HL-60 (cell line): Measurements from ENCODE around the gene DLGAP3.

Source experiments
- DNase-seq, 2 experiments: peaks; one replicate each; pipeline ENCODE4 v3.0.0-alpha.2; 2010 to 2020; ENCODE audit warnings: low read depth in 1 of 2, low spot score in 1 of 2
- H3K27ac ChIP-seq: fragments of 250-450 bp; sonication (Bioruptor Pico); replicated peaks from 2 replicates; pipeline ENCODE4 v1.5.1; 2020; ENCODE audit warnings: mild to moderate bottlenecking, moderate library complexity
- H3K27me3 ChIP-seq: fragments of 250-450 bp; sonication (Bioruptor Pico); 2 replicates; pipeline ENCODE4 v1.5.1; 2021; ENCODE audit warnings: mild to moderate bottlenecking, moderate library complexity; ENCODE audit not compliant: insufficient read depth, poor library complexity, severe bottlenecking
- H3K4me3 ChIP-seq: replicated peaks from 2 replicates; pipeline ENCODE4 v1.5.1; 2011; ENCODE audit warnings: mild to moderate bottlenecking, control low read depth, low read length; ENCODE audit not compliant: insufficient read depth
- GABPA ChIP-seq: IDR thresholded peaks from 2 replicates; pipeline ENCODE4 v1.6.1; 2012; ENCODE audit warnings: low read depth
- POLR2AphosphoS5 ChIP-seq: IDR thresholded peaks from 2 replicates; pipeline ENCODE4 v1.6.1; 2012; ENCODE audit warnings: low read depth
- SPI1 ChIP-seq: IDR thresholded peaks from 2 replicates; pipeline ENCODE4 v1.6.1; 2012; ENCODE audit warnings: low read depth, mild to moderate bottlenecking, borderline replicate concordance
- TF ChIP-seq, protein P1 (sequence below): IDR thresholded peaks from one replicate; pipeline ENCODE4 v1.5.1; 2011; ENCODE audit warnings: low read length, control low read depth, inconsistent platforms; ENCODE audit not compliant: insufficient read depth
- TF ChIP-seq, protein P2 (sequence below): IDR thresholded peaks from 2 replicates; pipeline ENCODE4 v1.6.1; 2012; ENCODE audit warnings: low read depth; ENCODE audit not compliant: insufficient replicate concordance

The DLGAP3 gene

DNA sequence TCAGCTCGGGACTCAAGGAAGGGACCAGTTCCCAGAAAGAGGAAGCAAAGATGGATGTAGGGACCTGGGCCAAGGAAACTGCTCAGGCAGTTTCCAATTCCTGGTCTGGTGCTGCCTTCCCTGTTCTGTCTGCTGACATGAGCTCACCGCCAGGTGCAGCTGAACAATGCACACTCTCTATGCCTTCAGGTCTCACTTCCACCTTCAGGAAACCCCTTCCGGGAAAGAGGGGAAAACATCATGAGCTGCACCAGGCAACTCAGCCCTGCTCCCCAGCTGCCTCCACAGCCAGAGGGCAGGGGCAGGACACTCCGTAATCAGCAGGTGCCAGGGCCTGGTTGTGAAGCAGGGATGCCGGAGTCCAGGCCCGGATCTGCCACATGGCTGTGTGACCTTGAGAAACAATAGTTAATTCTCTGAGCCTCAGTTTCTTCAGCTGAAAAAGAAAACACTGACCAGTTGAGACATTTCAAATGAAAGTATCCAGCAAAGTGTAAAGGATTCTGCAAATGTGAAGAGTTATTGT lies 97.7 kb downstream of the DLGAP3 start:
- Histone ChIP-seq H3K27me3 (no peaks in the 10 kb centered on the region), H3K4me3 (no peak overlapping the region), H3K27ac (no peak overlapping the region)
- no peak for DNase-seq
- TF ChIP-seq POLR2AphosphoS5, result no peak
- no peak for TF ChIP-seq GABPA
- TF ChIP-seq SPI1, result no peak
- TF ChIP-seq, protein P1, sequence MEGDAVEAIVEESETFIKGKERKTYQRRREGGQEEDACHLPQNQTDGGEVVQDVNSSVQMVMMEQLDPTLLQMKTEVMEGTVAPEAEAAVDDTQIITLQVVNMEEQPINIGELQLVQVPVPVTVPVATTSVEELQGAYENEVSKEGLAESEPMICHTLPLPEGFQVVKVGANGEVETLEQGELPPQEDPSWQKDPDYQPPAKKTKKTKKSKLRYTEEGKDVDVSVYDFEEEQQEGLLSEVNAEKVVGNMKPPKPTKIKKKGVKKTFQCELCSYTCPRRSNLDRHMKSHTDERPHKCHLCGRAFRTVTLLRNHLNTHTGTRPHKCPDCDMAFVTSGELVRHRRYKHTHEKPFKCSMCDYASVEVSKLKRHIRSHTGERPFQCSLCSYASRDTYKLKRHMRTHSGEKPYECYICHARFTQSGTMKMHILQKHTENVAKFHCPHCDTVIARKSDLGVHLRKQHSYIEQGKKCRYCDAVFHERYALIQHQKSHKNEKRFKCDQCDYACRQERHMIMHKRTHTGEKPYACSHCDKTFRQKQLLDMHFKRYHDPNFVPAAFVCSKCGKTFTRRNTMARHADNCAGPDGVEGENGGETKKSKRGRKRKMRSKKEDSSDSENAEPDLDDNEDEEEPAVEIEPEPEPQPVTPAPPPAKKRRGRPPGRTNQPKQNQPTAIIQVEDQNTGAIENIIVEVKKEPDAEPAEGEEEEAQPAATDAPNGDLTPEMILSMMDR, result no peak
- TF ChIP-seq, protein P2, sequence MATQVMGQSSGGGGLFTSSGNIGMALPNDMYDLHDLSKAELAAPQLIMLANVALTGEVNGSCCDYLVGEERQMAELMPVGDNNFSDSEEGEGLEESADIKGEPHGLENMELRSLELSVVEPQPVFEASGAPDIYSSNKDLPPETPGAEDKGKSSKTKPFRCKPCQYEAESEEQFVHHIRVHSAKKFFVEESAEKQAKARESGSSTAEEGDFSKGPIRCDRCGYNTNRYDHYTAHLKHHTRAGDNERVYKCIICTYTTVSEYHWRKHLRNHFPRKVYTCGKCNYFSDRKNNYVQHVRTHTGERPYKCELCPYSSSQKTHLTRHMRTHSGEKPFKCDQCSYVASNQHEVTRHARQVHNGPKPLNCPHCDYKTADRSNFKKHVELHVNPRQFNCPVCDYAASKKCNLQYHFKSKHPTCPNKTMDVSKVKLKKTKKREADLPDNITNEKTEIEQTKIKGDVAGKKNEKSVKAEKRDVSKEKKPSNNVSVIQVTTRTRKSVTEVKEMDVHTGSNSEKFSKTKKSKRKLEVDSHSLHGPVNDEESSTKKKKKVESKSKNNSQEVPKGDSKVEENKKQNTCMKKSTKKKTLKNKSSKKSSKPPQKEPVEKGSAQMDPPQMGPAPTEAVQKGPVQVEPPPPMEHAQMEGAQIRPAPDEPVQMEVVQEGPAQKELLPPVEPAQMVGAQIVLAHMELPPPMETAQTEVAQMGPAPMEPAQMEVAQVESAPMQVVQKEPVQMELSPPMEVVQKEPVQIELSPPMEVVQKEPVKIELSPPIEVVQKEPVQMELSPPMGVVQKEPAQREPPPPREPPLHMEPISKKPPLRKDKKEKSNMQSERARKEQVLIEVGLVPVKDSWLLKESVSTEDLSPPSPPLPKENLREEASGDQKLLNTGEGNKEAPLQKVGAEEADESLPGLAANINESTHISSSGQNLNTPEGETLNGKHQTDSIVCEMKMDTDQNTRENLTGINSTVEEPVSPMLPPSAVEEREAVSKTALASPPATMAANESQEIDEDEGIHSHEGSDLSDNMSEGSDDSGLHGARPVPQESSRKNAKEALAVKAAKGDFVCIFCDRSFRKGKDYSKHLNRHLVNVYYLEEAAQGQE, result no peak

DNA sequence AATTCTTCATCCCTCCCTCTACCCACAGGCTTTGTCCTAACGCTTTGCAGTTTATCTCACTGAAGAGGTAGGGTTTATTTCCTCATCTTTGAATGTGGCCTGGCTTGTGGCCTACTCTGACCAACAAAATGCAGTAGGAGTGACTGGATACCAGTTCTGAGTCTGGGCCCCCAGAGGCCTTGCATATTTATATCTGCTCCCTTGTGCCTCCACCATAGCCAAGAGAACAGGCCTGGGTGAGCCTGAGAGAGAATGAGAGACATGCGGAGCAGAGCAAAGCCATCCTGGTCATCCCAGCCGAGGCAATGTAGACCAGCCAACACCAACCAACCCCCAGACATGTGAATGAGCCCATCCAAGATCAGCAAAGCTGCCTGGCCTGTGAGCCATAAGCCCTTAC lies 100.2 kb downstream of the DLGAP3 start:
- peak; percentile 37 to 43 for DNase-seq
- no peaks in the 10 kb centered on the region for H3K27me3 ChIP-seq
- TF ChIP-seq, protein P2, result no peak
- TF ChIP-seq POLR2AphosphoS5, result no peak
- TF ChIP-seq, protein P1, result no peak
- TF ChIP-seq GABPA, result no peak
- no peak for TF ChIP-seq SPI1
- no peak overlapping the region for H3K27ac ChIP-seq
- H3K4me3 ChIP-seq, result no peak overlapping the region

DNA sequence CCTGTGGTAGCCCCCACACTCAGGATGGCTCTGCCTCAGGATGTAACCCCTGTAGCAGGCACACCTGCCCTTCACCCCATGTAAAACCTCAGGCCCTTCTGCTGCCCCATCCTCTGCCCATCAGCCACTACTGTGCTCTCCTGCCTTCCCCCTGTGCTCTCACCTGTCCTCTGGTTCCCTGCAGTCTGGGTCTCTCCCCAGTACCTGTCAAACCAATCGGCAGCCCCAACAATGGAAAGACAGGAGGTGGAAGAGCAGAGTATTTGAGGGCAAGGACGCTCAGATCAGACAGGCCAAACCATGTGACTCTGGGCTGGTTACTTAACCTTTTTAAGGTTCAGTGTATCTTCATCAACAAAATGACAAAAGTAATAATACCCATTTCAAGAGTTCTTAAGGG lies 100.8 kb downstream of the DLGAP3 start:
- TF ChIP-seq SPI1 (no peak), POLR2AphosphoS5 (no peak), GABPA (no peak)
- TF ChIP-seq, protein P2, result no peak
- TF ChIP-seq, protein P1, result no peak
- Histone ChIP-seq H3K27ac (no peak overlapping the region), H3K27me3 (no peaks in the 10 kb centered on the region), H3K4me3 (no peak overlapping the region)
- no peak for DNase-seq
